ENCODE data around the gene MAN2A1. TPM values are rescaled to one million over a fixed set of nuclear protein-coding genes. Genes with fewer than 3 reads are reported as not detected.

MAN2A1 gene
- total RNA-seq, 1 experiment from 2014 or later: 35.4 TPM

- intact Hi-C loops (cut with micrococcal nuclease): no loop called here
- Histone ChIP-seq H3K4me2 (ENCODE audit: low read length) (no peak overlapping the region), H3K4me1 (ENCODE audit: control insufficient read depth in 1 of 2, insufficient read depth in 2 of 2, low read length in 2 of 2) (peaks cover 4 to 11% of the 10 kb centered on the region in 2 experiments; a peak in 2 of 4 replicates), H4K20me1 (ENCODE audit: insufficient read depth) (no peaks in the 10 kb centered on the region), H3K79me2 (ENCODE audit: insufficient read depth, low read length) (peaks cover 76% of the 10 kb centered on the region), H3K9ac (ENCODE audit: low read length) (no peak overlapping the region), H3K27me3 (ENCODE audit: insufficient read depth, low read length) (no peaks in the 10 kb centered on the region), H3K4me3 (replicated peaks in 1 of 2; ENCODE audit: low read depth in 1 of 2, low read length in 2 of 2) (no peak overlapping the region), H3K27ac (ENCODE audit: low read depth, low read length) (no peak overlapping the region), H3K9me2 (ENCODE audit: insufficient read depth) (no peaks in the 10 kb centered on the region), H2AFZ (ENCODE audit: low read depth, low read length, poor library complexity, severe bottlenecking) (no peak overlapping the region), H3K36me3 (ENCODE audit: control insufficient read depth in 1 of 2, insufficient read depth in 2 of 2, low read length in 2 of 2) (no peaks in the 10 kb centered on the region), H3K9me3 (ENCODE audit: control insufficient read depth in 1 of 2, insufficient read depth in 1 of 2, low read depth in 1 of 2, low read length in 2 of 2) (no peaks in the 10 kb centered on the region)
- no peak for DNase-seq (ENCODE audit: low read depth, low spot score)
- no peak for ATAC-seq
- POLR2A ChIA-PET: no interaction called here
- RAD21 ChIA-PET (ENCODE audit: low non-redundant PET in 1 of 2, low total read pairs in 2 of 2, uncharacterized antibody in 2 of 2, unreplicated experiment in 2 of 2): no interaction called here
- TF ChIP-seq ATF3 (IDR thresholded peaks at IDR 0.05): no peak
- no peak for TF ChIP-seq POLR2A (IDR thresholded peaks at IDR 0.05; ENCODE audit: borderline replicate concordance, extremely low read depth, insufficient read depth, insufficient read length)
- TF ChIP-seq SIN3A (IDR thresholded peaks at IDR 0.05; ENCODE audit: low read depth): no peak
- TF ChIP-seq YY1 (IDR thresholded peaks at IDR 0.05; ENCODE audit: extremely low read depth, insufficient replicate concordance, low read depth, low read length): no peak
- no peak for TF ChIP-seq POLR2AphosphoS5 (IDR thresholded peaks at IDR 0.05; ENCODE audit: low read depth, low read length)
- no peak for TF ChIP-seq SRF (IDR thresholded peaks at IDR 0.05; ENCODE audit: low read depth)
- TF ChIP-seq TCF7L2 (IDR thresholded peaks at IDR 0.05; ENCODE audit: borderline replicate concordance, extremely low read depth, insufficient read depth, insufficient read length): no peak
- TF ChIP-seq CEBPB (IDR thresholded peaks at IDR 0.05; ENCODE audit: low read depth): no peak
- no peak for TF ChIP-seq MAX (IDR thresholded peaks at IDR 0.05)
- no peak for TF ChIP-seq ELF1 (IDR thresholded peaks at IDR 0.05; ENCODE audit: borderline replicate concordance, low read depth)
- TF ChIP-seq CTCF (IDR thresholded peaks at IDR 0.05 in 2 of 3, conservative IDR thresholded peaks at IDR 0.05 in 1 of 3; ENCODE audit: borderline replicate concordance in 1 of 3, insufficient read depth in 1 of 3, low read depth in 2 of 3, low read length in 2 of 3): no peak
- no peak for TF ChIP-seq EZH2phosphoT487 (IDR thresholded peaks at IDR 0.05; ENCODE audit: borderline replicate concordance)
- CTCF ChIA-PET: no interaction called here
- BruUV-seq (replicated peaks): no TSS peak
These were observed 5.5 kb downstream of the MAN2A1 start for GRCh38 chr5:109695005-109695926.

Data from HCT116 (cell line).